ENCODE results near the gene TSR1.

GRCh38 chr17:2369039-2369438, 32.8 kb upstream of the TSR1 start:
- TF ChIP-seq CTCF (IDR thresholded peaks at IDR 0.05; ENCODE audit: insufficient read depth, low read length, poor library complexity, severe bottlenecking) (no peak), EZH2phosphoT487 (conservative IDR thresholded peaks at IDR 0.05; ENCODE audit: low read length) (no peak)

Measured in SU-DHL-6 (cell line).